ENCODE results near the gene SFXN5. TPM values are rescaled to one million over a fixed set of nuclear protein-coding genes. Genes with fewer than 3 reads are reported as not detected.
A peak's percentile ranks its signal among the peaks of the same experiment; 100 is the strongest.

The SFXN5 gene
- total RNA-seq, 2 donors from 2014 or later, result 10.3 to 10.9 TPM

GRCh38 chr2:72925328-72925943 lies 146.1 kb downstream of the SFXN5 start:
- DNase-seq (ENCODE audit: low spot score), result peak; percentile 41

GRCh38 chr2:72924353-72925240 lies 146.9 kb downstream of the SFXN5 start:
- peak; percentile 58 for DNase-seq (ENCODE audit: low spot score)

More at GRCh38 chr2:72925328-72925943, 146.1 kb downstream of the SFXN5 start:
- intact Hi-C loops (cut with DNase I), result no loop called here

DNA sequence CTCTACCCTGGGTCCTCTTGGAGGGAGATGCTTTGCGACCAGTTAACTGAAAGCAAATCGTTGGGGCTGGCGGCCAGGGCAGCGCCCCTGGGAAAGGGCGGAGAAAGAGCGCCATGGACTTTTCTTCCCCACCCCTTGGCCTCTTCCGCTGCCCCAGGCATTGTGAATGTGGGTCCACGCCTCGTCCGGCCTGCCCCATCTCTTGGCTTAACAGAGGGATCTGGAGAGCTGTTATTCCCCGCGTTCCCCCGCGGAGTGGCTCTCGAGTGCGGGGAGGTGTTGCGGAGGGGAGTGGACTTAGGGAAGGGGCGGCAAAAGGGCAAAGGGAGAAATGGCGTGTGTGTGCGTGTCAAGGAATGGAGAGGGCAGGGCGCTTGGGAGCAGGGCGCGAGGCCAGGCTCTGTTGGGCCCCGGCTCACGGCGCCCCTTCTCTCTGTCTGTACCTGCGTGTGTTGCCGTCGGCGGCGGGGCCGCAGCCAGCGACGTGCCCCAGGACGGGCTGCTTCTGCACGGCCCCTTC lies 147.6 kb downstream of the SFXN5 start:
- intact Hi-C loops (cut with DNase I), result no loop called here
- DNase-seq (ENCODE audit: low spot score), result no peak

More at GRCh38 chr2:72924353-72925240, 146.9 kb downstream of the SFXN5 start:
- intact Hi-C loops (cut with DNase I), result no loop called here

DNA sequence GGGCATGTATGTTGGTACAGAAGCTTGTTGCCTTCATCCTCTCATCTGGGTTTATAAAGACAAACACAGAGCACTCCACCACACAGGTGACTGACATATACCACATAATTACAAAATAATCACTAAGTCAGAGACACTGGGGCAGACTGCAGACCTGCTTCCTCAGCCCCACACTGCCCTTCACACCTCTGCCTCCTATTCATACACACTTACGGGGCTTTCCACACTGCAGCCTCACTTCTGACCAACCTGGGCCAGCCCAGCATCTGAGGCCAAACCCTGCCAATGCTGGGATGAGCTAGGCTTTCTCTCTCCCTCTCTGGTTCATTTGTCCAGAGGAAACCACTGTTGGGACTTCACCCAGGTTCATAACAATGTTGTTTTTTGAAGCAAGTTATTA lies 149.7 kb downstream of the SFXN5 start:
- DNase-seq (ENCODE audit: low spot score), result no peak
- intact Hi-C loops (cut with DNase I), result no loop called here

GRCh38 chr2:72921088-72921851 lies 150.2 kb downstream of the SFXN5 start:
- no peak for DNase-seq (ENCODE audit: low spot score)
- intact Hi-C loops (cut with DNase I), result no loop called here

GRCh38 chr2:72920318-72921087 lies 151.0 kb downstream of the SFXN5 start:
- no peak for DNase-seq (ENCODE audit: low spot score)
- intact Hi-C loops (cut with DNase I), result no loop called here

DNA sequence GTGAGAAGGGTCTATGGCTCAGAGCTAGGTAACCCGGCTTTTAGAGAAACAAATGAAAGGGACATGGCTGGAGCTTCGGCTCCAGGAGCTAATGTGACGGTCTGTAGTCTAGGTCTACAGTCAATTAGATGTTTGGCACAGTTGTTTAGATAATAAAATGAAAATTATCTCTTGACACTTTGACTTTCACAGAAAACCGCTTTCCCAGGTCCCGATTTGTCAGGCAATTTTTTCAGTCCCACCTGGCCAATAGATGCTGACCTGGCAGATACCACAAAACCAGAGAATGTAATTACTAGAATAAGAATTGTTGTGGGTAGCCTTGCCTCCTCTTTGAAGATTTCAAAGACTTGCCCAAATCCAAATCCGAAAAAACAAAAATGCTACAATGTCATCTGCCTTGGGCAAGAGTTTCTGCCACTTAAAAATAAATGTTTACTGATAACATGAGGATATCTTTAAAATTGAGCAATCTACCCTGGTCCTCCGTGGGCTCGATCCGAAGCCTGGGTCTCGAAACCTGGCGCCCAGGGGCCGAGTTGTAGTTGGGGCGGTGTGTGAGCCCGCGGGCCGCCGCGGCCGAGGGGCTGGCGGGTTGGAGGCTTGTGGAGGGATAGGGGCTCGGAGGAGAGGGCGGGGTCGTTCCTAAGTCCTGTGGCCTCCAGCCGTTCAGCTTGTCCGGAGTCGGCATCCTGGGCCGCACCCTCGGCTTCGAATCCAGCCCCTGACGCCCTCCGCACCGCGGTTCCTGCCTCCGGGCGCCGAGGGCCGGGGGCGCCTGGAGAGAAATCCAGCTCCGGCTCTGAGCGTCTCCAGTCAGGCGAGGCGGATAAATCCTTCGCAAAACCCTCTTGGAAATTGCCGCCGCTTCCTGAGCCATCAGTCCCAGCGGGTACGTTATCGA lies 151.8 kb downstream of the SFXN5 start:
- intact Hi-C loops (cut with DNase I), result no loop called here
- DNase-seq (ENCODE audit: low spot score), result no peak

DNA sequence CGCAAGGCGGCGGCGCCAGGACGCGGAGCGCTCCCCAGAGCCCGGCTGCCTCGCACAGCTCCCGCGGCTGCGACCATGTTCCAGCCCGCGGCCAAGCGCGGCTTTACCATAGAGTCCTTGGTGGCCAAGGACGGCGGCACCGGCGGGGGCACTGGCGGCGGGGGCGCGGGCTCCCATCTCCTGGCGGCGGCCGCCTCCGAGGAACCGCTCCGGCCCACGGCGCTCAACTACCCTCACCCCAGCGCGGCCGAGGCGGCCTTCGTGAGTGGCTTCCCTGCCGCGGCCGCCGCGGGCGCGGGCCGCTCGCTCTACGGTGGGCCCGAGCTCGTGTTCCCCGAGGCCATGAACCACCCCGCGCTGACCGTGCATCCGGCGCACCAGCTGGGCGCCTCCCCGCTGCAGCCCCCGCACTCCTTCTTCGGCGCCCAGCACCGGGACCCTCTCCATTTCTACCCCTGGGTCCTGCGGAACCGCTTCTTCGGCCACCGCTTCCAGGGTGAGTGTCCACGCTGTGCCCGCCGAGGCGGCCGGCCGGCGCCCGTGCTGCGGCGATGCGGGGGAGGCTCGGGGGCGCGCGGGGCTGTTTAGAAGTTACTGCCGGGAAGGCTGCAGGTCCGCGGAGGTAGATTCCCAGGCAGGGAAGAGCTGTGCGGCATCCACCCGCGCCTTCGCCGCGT lies 153.5 kb downstream of the SFXN5 start:
- no peak for DNase-seq (ENCODE audit: low spot score)
- intact Hi-C loops (cut with DNase I), result no loop called here

GRCh38 chr2:72917138-72917876 lies 154.2 kb downstream of the SFXN5 start, which contains the start of gene EMX1:
Gene EMX1, plus strand, starts transcription at chr2:72917519. Its CDS starts 334 bp downstream, at chr2:72917853.
- intact Hi-C loops (cut with DNase I), result no loop called here
- DNase-seq (ENCODE audit: low spot score), result no peak

GRCh38 chr2:72916743-72917137 lies 154.8 kb downstream of the SFXN5 start:
- intact Hi-C loops (cut with DNase I), result no loop called here
- DNase-seq (ENCODE audit: low spot score), result no peak

DNA sequence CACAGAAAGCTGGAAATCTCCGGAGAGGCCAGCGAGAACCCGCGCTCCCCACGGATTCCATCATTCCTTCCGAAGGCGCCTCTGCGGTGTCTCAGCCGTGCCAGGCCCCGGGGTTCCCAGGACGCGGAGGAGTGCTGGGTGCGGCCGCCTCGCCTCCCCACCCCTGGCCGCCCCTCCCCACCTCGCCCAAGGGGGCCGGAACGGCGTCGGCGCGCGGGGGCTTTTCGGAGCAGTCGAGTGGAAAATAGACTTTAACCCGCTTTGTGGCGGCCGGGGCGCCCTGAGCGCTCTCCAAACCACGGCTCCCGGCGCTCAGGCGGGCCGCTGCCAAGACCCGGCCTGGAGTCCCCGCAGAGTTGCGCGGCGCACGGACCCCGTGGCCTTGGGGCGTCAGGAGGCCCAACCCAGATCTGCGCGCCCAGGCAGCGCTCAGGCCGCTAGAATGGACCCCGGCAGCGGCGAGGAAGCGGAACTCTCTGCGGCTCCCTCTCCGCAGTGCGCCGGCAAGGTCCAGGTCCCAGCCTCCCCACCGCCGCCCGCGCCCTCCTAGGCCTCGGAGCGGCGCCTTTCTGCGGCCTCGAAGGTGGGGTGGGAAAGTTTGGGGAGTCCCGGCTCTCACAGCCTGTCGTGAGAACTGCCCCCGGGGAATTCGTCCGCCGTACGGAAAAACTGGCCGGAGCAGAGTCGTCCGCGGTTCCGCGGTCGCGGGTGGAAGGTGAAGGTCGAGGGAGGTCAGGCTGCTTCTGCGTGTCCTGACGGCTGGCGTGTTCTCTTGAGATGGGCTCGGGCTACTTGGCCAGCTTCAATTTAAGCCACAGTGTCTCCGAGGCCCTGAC lies 155.4 kb downstream of the SFXN5 start:
- DNase-seq (ENCODE audit: low spot score), result no peak
- intact Hi-C loops (cut with DNase I), result no loop called here

DNA sequence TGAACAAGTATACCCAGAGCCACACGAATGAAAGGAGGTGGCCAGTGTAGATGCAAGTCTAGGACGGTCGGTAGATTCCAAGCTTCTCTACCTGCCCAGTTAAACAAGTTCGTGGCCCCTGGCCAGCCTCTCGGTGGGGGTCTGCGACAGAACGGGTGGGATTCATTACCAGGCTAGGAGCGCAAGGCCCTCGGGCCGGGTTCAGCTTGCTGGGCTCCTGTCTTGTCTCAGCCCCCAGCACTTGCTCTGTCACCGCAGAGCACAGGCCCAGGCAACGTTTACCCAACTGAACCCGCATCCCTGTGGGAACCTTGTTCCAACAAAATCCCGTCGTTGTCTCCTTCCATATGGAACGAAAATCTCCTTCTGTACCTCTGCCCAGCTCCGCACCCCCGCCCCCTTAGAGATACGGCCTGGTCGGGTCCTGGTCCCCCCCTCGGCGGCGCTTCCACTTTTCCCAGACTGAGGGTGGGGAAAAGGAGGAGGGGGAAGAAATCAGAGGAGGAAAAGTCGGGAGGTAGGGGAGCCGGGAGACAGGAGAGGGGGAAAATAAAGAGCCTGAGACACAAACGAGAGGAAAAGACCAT lies 156.1 kb downstream of the SFXN5 start:
- intact Hi-C loops (cut with DNase I), result no loop called here
- DNase-seq (ENCODE audit: low spot score), result no peak

- no peak for DNase-seq (ENCODE audit: low spot score)
- intact Hi-C loops (cut with DNase I), result no loop called here
Observed at GRCh38 chr2:72914589-72915319, 156.8 kb downstream of the SFXN5 start.

DNA sequence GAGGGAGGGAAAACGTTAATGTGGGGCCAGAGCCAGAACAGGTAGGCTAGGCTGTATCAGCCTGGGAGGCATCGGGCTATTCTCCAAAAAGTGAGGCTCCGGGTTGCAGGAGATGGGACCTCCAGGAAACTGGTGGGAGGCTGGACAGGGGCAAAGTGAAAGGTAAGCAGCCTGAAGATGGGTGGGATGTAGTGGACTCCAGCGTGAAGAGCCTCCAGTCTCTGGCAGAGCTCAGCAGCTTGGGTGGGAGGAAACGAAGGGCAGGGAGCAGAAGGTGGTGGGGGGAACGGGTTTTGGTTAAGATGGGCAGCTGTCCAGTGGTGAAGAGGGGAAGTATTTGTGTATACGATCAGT lies 157.3 kb downstream of the SFXN5 start:
- intact Hi-C loops (cut with DNase I), result no loop called here
- no peak for DNase-seq (ENCODE audit: low spot score)

Measured in posterior vena cava (tissue), 2 donors.